Neuronal stem cell (in vitro differentiated cells): ENCODE data around the gene IGFL4.

Experiments
- DNase-seq: peaks from one replicate; pipeline ENCODE4 v3.0.0-alpha.2; 2013; ENCODE audit warnings: low spot score
- H2AFZ ChIP-seq: one replicate; pipeline ENCODE4 v1.6.1; 2013; ENCODE audit warnings: mild to moderate bottlenecking, low read length, inconsistent platforms
- H2AK5ac ChIP-seq: 2 replicates; pipeline ENCODE4 v1.6.1; 2013; ENCODE audit warnings: low read depth, mild to moderate bottlenecking, inconsistent platforms, low read length, moderate library complexity, mixed read lengths
- H2BK120ac ChIP-seq: 2 replicates; pipeline ENCODE4 v1.6.1; 2013; ENCODE audit warnings: low read depth, mild to moderate bottlenecking, inconsistent platforms, low read length, moderate library complexity, mixed read lengths
- H2BK12ac ChIP-seq: one replicate; pipeline ENCODE4 v1.6.1; 2013; ENCODE audit warnings: low read length, inconsistent platforms
- H2BK15ac ChIP-seq: 2 replicates; pipeline ENCODE4 v1.6.1; 2013; ENCODE audit warnings: mild to moderate bottlenecking, low read length, inconsistent platforms, mixed read lengths
- H2BK5ac ChIP-seq: one replicate; pipeline ENCODE4 v1.6.1; 2013; ENCODE audit warnings: inconsistent platforms, mild to moderate bottlenecking, low read length, moderate library complexity
- H3K14ac ChIP-seq: one replicate; pipeline ENCODE4 v1.6.1; 2013; ENCODE audit warnings: low read length, inconsistent platforms
- H3K18ac ChIP-seq: 2 replicates; pipeline ENCODE4 v1.6.1; 2013; ENCODE audit warnings: low read length, inconsistent platforms
- H3K23ac ChIP-seq: 2 replicates; pipeline ENCODE4 v1.6.1; 2013; ENCODE audit warnings: low read depth, mild to moderate bottlenecking, mixed read lengths, low read length, inconsistent platforms; ENCODE audit not compliant: poor library complexity
- H3K27ac ChIP-seq: replicated peaks from 3 replicates; pipeline ENCODE4 v1.5.1; 2013; ENCODE audit warnings: low read length, inconsistent platforms
- H3K27me3 ChIP-seq, 3 experiments: 2 replicates each; pipeline ENCODE4 v1.6.1; 2013; ENCODE audit warnings: low read length in 3 of 3, mild to moderate bottlenecking in 2 of 3, inconsistent platforms in 1 of 3, low read depth in 1 of 3, mixed read lengths in 1 of 3, moderate library complexity in 1 of 3; ENCODE audit not compliant: control insufficient read depth in 3 of 3, insufficient read depth in 3 of 3
- H3K36me3 ChIP-seq, 2 donors: replicated peaks in 1 of 2; 2 replicates each; pipeline ENCODE4 v1.6.1; 2013; ENCODE audit warnings: low read length in 2 of 2; ENCODE audit not compliant: control insufficient read depth in 2 of 2, insufficient read depth in 2 of 2
- H3K4ac ChIP-seq: 2 replicates; pipeline ENCODE4 v1.6.1; 2013; ENCODE audit warnings: inconsistent platforms, mild to moderate bottlenecking, low read length, moderate library complexity
- H3K4me1 ChIP-seq, 2 donors: 1 replicate in 1 of 2; 2 replicates in 1 of 2; pipeline ENCODE4 v1.6.1; 2013; ENCODE audit warnings: low read length in 2 of 2, low read depth in 1 of 2; ENCODE audit not compliant: control insufficient read depth in 2 of 2, insufficient read depth in 1 of 2
- H3K4me2 ChIP-seq: one replicate; pipeline ENCODE4 v1.6.1; 2013; ENCODE audit warnings: mild to moderate bottlenecking, low read length, inconsistent platforms; ENCODE audit not compliant: insufficient read depth, poor library complexity, severe bottlenecking
- H3K4me3 ChIP-seq, 2 donors: 2 replicates each; pipeline ENCODE4 v1.5.1; 2013; ENCODE audit warnings: low read length in 2 of 2, mild to moderate bottlenecking in 2 of 2, inconsistent platforms in 1 of 2, moderate library complexity in 1 of 2
- H3K79me1 ChIP-seq: one replicate; pipeline ENCODE4 v1.6.1; 2013; ENCODE audit warnings: low read depth, mild to moderate bottlenecking, inconsistent platforms, low read length, moderate library complexity
- H3K9ac ChIP-seq: one replicate; pipeline ENCODE4 v1.6.1; 2013; ENCODE audit warnings: mild to moderate bottlenecking, low read depth, low read length, inconsistent platforms; ENCODE audit not compliant: poor library complexity
- H3K9me3 ChIP-seq, 2 donors: replicated peaks in 1 of 2; 2 replicates each; pipeline versions ENCODE3 to v1.6.1; 2013; ENCODE audit warnings: low read length in 2 of 2, mild to moderate bottlenecking in 2 of 2, inconsistent platforms in 1 of 2, low read depth in 1 of 2, mixed read lengths in 1 of 2, moderate library complexity in 1 of 2; ENCODE audit not compliant: control insufficient read depth in 2 of 2, insufficient read depth in 1 of 2
- H4K8ac ChIP-seq: one replicate; pipeline ENCODE4 v1.6.1; 2013; ENCODE audit warnings: low read depth, mild to moderate bottlenecking, inconsistent platforms, low read length, moderate library complexity
- H4K91ac ChIP-seq: one replicate; pipeline ENCODE4 v1.6.1; 2013; ENCODE audit warnings: low read length, low read depth, mild to moderate bottlenecking, inconsistent platforms; ENCODE audit not compliant: poor library complexity
- WGBS, 2 donors: extraction: QIAGEN DNeasy Blood & Tissue Kit; methylation state at CpG; one replicate each; pipeline ENCODE4 v1.1.7; 2013; ENCODE audit warnings: missing lambda C conversion rate in 2 of 2, mixed read lengths in 1 of 2; ENCODE audit not compliant: insufficient read length in 2 of 2, insufficient replicate concordance in 1 of 2; ENCODE audit errors: extremely low coverage in 2 of 2; 5-methylcytosine and 5-hydroxymethylcytosine counted together

Gene IGFL4

GRCh38 chr19:46009530-46010510 is 31.0 kb downstream of the IGFL4 start:
- peaks cover 8 to 41% of the 10 kb centered on the region in 2 donors for H3K36me3 ChIP-seq
- no peak overlapping the region for H2BK5ac ChIP-seq
- no peak overlapping the region for H2BK120ac ChIP-seq
- no peak overlapping the region for H2BK15ac ChIP-seq
- H4K8ac ChIP-seq, result no peak overlapping the region
- H4K91ac ChIP-seq, result no peak overlapping the region
- H3K4me2 ChIP-seq, result no peak overlapping the region
- no peak overlapping the region for H2BK12ac ChIP-seq
- H3K4me3 ChIP-seq, result no peak overlapping the region
- H3K9me3 ChIP-seq, result peaks cover 0 to 1% of the 10 kb centered on the region in 2 donors
- H3K18ac ChIP-seq, result no peak overlapping the region
- peaks cover 0 to 6% (median 0%) of the 10 kb centered on the region in 3 experiments for H3K27me3 ChIP-seq
- peaks cover 1% of the 10 kb centered on the region for H3K79me1 ChIP-seq
- peak overlapping the region; percentile 36 for H3K9ac ChIP-seq
- no CpG with 5 or more reads among the region's 28 CpGs for WGBS, 2 donors
- H3K23ac ChIP-seq, result peak overlapping the region; percentile 25
- no peak overlapping the region for H2AFZ ChIP-seq
- H3K4me1 ChIP-seq, result peaks cover 0 to 4% of the 10 kb centered on the region in 2 donors
- H3K4ac ChIP-seq, result no peak overlapping the region
- peak overlapping the region; percentile 27 for H3K14ac ChIP-seq
- no peak overlapping the region for H3K27ac ChIP-seq
- DNase-seq, result peak; percentile 77
- peak overlapping the region; percentile 21 for H2AK5ac ChIP-seq

- peak overlapping the region; percentile 9 for H2BK15ac ChIP-seq
- no CpG with 5 or more reads among the region's 13 CpGs for WGBS, 2 donors
- H3K27ac ChIP-seq, result no peak overlapping the region
- H4K91ac ChIP-seq, result no peak overlapping the region
- H3K4ac ChIP-seq, result no peak overlapping the region
- H3K4me3 ChIP-seq, result no peak overlapping the region
- H3K4me1 ChIP-seq, result no peaks in the 10 kb centered on the region
- H3K36me3 ChIP-seq, result peaks cover 9 to 55% of the 10 kb centered on the region in 2 donors
- H3K4me2 ChIP-seq, result no peak overlapping the region
- peaks cover 1% of the 10 kb centered on the region for H3K79me1 ChIP-seq
- H3K9ac ChIP-seq, result no peak overlapping the region
- DNase-seq, result no peak
- no peak overlapping the region for H2BK5ac ChIP-seq
- H2AFZ ChIP-seq, result no peak overlapping the region
- no peak overlapping the region for H2BK12ac ChIP-seq
- H2BK120ac ChIP-seq, result no peak overlapping the region
- H3K14ac ChIP-seq, result no peak overlapping the region
- no peak overlapping the region for H3K18ac ChIP-seq
- H3K27me3 ChIP-seq, result no peaks in the 10 kb centered on the region
- H3K23ac ChIP-seq, result no peak overlapping the region
- H2AK5ac ChIP-seq, result peak overlapping the region; percentile 47
- H3K9me3 ChIP-seq, result peaks cover 0 to 1% of the 10 kb centered on the region in 2 donors
- H4K8ac ChIP-seq, result no peak overlapping the region
These were observed 34.4 kb downstream of the IGFL4 start for GRCh38 chr19:46006411-46006810.

GRCh38 chr19:46002678-46003275 is 38.0 kb downstream of the IGFL4 start:
- H3K79me1 ChIP-seq, result peaks cover 5% of the 10 kb centered on the region
- DNase-seq, result no peak
- H3K18ac ChIP-seq, result no peak overlapping the region
- peak overlapping the region in 1 of 2 donors; percentile 53 for H3K4me3 ChIP-seq
- H2AK5ac ChIP-seq, result no peak overlapping the region
- H3K23ac ChIP-seq, result no peak overlapping the region
- H3K27me3 ChIP-seq, result peaks cover 0 to 3% (median 0%) of the 10 kb centered on the region in 3 experiments
- H2AFZ ChIP-seq, result no peak overlapping the region
- peaks cover 4 to 10% of the 10 kb centered on the region in 2 donors for H3K4me1 ChIP-seq
- no peak overlapping the region for H4K91ac ChIP-seq
- H3K9ac ChIP-seq, result no peak overlapping the region
- H4K8ac ChIP-seq, result no peak overlapping the region
- no peak overlapping the region for H2BK5ac ChIP-seq
- H2BK15ac ChIP-seq, result no peak overlapping the region
- no peak overlapping the region for H2BK12ac ChIP-seq
- no peaks in the 10 kb centered on the region for H3K9me3 ChIP-seq
- peaks cover 3 to 38% of the 10 kb centered on the region in 2 donors for H3K36me3 ChIP-seq
- H3K4me2 ChIP-seq, result no peak overlapping the region
- H3K27ac ChIP-seq, result no peak overlapping the region
- WGBS, 2 donors, result no CpG with 5 or more reads among the region's 15 CpGs
- H3K4ac ChIP-seq, result no peak overlapping the region
- no peak overlapping the region for H2BK120ac ChIP-seq
- no peak overlapping the region for H3K14ac ChIP-seq
